Measurements from ENCODE around the gene SAMMSON.

DNA sequence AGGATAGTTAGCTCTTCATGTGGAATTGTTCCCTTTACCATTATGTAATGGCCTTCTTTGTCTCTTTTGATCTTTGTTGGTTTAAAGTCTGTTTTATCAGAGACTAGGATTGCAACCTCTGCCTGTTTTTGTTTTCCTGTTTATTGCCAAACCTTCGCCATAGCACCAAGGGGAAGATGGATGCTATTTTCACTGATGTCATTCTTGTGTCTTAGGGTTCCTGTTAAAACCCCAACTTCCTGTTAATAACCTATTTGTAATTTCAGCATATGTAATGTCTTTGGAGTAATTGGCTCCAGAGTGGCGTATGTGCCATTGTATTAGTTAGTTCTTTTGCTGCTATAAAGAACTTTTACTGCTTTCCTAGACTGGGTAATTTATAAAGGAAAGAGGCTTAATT, 10.8 kb downstream of the SAMMSON start:
- TF ChIP-seq, protein P1, sequence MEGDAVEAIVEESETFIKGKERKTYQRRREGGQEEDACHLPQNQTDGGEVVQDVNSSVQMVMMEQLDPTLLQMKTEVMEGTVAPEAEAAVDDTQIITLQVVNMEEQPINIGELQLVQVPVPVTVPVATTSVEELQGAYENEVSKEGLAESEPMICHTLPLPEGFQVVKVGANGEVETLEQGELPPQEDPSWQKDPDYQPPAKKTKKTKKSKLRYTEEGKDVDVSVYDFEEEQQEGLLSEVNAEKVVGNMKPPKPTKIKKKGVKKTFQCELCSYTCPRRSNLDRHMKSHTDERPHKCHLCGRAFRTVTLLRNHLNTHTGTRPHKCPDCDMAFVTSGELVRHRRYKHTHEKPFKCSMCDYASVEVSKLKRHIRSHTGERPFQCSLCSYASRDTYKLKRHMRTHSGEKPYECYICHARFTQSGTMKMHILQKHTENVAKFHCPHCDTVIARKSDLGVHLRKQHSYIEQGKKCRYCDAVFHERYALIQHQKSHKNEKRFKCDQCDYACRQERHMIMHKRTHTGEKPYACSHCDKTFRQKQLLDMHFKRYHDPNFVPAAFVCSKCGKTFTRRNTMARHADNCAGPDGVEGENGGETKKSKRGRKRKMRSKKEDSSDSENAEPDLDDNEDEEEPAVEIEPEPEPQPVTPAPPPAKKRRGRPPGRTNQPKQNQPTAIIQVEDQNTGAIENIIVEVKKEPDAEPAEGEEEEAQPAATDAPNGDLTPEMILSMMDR (IDR thresholded peaks at IDR 0.05; ENCODE audit: low read depth, low read length, missing input control): no peak
- TF ChIP-seq, protein P2, sequence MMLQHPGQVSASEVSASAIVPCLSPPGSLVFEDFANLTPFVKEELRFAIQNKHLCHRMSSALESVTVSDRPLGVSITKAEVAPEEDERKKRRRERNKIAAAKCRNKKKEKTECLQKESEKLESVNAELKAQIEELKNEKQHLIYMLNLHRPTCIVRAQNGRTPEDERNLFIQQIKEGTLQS (IDR thresholded peaks at IDR 0.05): no peak
- TF ChIP-seq, protein P3, sequence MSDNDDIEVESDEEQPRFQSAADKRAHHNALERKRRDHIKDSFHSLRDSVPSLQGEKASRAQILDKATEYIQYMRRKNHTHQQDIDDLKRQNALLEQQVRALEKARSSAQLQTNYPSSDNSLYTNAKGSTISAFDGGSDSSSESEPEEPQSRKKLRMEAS (IDR thresholded peaks at IDR 0.05): no peak
- TF ChIP-seq SP1 (IDR thresholded peaks at IDR 0.05) (no peak), GABPA (IDR thresholded peaks at IDR 0.05 in 1 of 2, conservative IDR thresholded peaks at IDR 0.05 in 1 of 2) (no peak), TAF1 (conservative IDR thresholded peaks at IDR 0.05) (no peak), YY1 (IDR thresholded peaks at IDR 0.05) (no peak)
- TF ChIP-seq, protein P4, sequence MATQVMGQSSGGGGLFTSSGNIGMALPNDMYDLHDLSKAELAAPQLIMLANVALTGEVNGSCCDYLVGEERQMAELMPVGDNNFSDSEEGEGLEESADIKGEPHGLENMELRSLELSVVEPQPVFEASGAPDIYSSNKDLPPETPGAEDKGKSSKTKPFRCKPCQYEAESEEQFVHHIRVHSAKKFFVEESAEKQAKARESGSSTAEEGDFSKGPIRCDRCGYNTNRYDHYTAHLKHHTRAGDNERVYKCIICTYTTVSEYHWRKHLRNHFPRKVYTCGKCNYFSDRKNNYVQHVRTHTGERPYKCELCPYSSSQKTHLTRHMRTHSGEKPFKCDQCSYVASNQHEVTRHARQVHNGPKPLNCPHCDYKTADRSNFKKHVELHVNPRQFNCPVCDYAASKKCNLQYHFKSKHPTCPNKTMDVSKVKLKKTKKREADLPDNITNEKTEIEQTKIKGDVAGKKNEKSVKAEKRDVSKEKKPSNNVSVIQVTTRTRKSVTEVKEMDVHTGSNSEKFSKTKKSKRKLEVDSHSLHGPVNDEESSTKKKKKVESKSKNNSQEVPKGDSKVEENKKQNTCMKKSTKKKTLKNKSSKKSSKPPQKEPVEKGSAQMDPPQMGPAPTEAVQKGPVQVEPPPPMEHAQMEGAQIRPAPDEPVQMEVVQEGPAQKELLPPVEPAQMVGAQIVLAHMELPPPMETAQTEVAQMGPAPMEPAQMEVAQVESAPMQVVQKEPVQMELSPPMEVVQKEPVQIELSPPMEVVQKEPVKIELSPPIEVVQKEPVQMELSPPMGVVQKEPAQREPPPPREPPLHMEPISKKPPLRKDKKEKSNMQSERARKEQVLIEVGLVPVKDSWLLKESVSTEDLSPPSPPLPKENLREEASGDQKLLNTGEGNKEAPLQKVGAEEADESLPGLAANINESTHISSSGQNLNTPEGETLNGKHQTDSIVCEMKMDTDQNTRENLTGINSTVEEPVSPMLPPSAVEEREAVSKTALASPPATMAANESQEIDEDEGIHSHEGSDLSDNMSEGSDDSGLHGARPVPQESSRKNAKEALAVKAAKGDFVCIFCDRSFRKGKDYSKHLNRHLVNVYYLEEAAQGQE (IDR thresholded peaks at IDR 0.05): no peak

Data from liver (tissue), 3 donors.